Astrocyte (in vitro differentiated cells and primary cell): ENCODE measurements around the gene NAP1L4. TPM values are rescaled to one million over a fixed set of nuclear protein-coding genes. Genes with fewer than 3 reads are reported as not detected.

Experiments used
- DNase-seq: peaks from one replicate; pipeline ENCODE4 v3.0.0-alpha.2; 2010; ENCODE audit warnings: low read depth
- FAIRE-seq: peaks from 2 replicates; lab custom pipeline; 2011; peaks lifted over from hg19 to GRCh38; lab: Jason Lieb, UNC
- H2AFZ ChIP-seq: 2 replicates; pipeline ENCODE4 v1.6.0; 2012; ENCODE audit warnings: low read depth, low read length, inconsistent platforms
- H3K27ac ChIP-seq: 2 replicates; pipeline ENCODE4 v1.5.1; 2011; ENCODE audit warnings: low read depth, low read length, inconsistent platforms
- H3K27me3 ChIP-seq: 2 replicates; pipeline ENCODE4 v1.6.0; 2011; ENCODE audit warnings: low read length, inconsistent platforms; ENCODE audit not compliant: insufficient read depth
- H3K36me3 ChIP-seq: 2 replicates; pipeline ENCODE4 v1.5.1; 2011; ENCODE audit warnings: low read length, inconsistent platforms; ENCODE audit not compliant: insufficient read depth
- H3K4me1 ChIP-seq: 2 replicates; pipeline ENCODE4 v1.5.1; 2011; ENCODE audit warnings: low read length, inconsistent platforms; ENCODE audit not compliant: insufficient read depth
- H3K4me2 ChIP-seq: 2 replicates; pipeline ENCODE4 v1.6.0; 2012; ENCODE audit warnings: low read length, inconsistent platforms
- H3K4me3 ChIP-seq: 2 replicates; pipeline ENCODE4 v1.5.1; 2011; ENCODE audit warnings: low read depth, mild to moderate bottlenecking, low read length, inconsistent platforms; ENCODE audit not compliant: insufficient read depth
- H3K79me2 ChIP-seq: 2 replicates; pipeline ENCODE4 v1.6.0; 2012; ENCODE audit warnings: mild to moderate bottlenecking, low read length, inconsistent platforms; ENCODE audit not compliant: insufficient read depth
- H3K9ac ChIP-seq: 2 replicates; pipeline ENCODE4 v1.6.0; 2012; ENCODE audit warnings: mild to moderate bottlenecking, low read length, inconsistent platforms
- H3K9me3 ChIP-seq: 2 replicates; pipeline ENCODE4 v1.5.1; 2012; ENCODE audit warnings: low read depth, mild to moderate bottlenecking, low read length, inconsistent platforms; ENCODE audit not compliant: insufficient read depth
- H4K20me1 ChIP-seq: 2 replicates; pipeline ENCODE4 v1.6.0; 2012; ENCODE audit warnings: low read length, inconsistent platforms; ENCODE audit not compliant: insufficient read depth
- H3K27ac Mint-ChIP-seq: one replicate; pipeline ENCODE4 v1.8.0; 2021; ENCODE audit warnings: mild to moderate bottlenecking, mixed read lengths; ENCODE audit not compliant: unreplicated experiment
- H3K27me3 Mint-ChIP-seq: one replicate; pipeline ENCODE4 v1.8.0; 2021; ENCODE audit warnings: low read depth, mixed read lengths; ENCODE audit not compliant: unreplicated experiment
- H3K36me3 Mint-ChIP-seq: one replicate; pipeline ENCODE4 v1.8.0; 2021; ENCODE audit warnings: low read depth, mixed read lengths; ENCODE audit not compliant: unreplicated experiment
- H3K4me1 Mint-ChIP-seq: one replicate; pipeline ENCODE4 v1.8.0; 2021; ENCODE audit warnings: low read depth, mixed read lengths; ENCODE audit not compliant: unreplicated experiment
- H3K4me3 Mint-ChIP-seq: one replicate; pipeline ENCODE4 v1.8.0; 2021; ENCODE audit warnings: mild to moderate bottlenecking, moderate library complexity, mixed read lengths; ENCODE audit not compliant: unreplicated experiment
- H3K9me3 Mint-ChIP-seq: one replicate; pipeline ENCODE4 v1.8.0; 2021; ENCODE audit warnings: mild to moderate bottlenecking, mixed read lengths; ENCODE audit not compliant: unreplicated experiment
- CTCF ChIP-seq: IDR thresholded peaks from 2 replicates; pipeline ENCODE4 v1.5.1; 2011; ENCODE audit warnings: low read depth, mild to moderate bottlenecking, inconsistent platforms, low read length, moderate library complexity; ENCODE audit not compliant: insufficient read depth
- EZH2 ChIP-seq: IDR thresholded peaks from 2 replicates; pipeline ENCODE4 v1.6.1; 2012; ENCODE audit warnings: mild to moderate bottlenecking, low read length, inconsistent platforms; ENCODE audit not compliant: insufficient read depth
- total RNA-seq: library from RNA; stranded (reverse); gene quantifications from 2 replicates; pipeline ENCODE4 v1.2.1, GENCODE V29; 2021

The NAP1L4 gene
- total RNA-seq, 1 donor from 2014 or later = 153 TPM

GRCh38 chr11:2926611-2927051 is 65.5 kb downstream of the NAP1L4 start:
- H3K4me1 ChIP-seq = peaks cover 26% of the 10 kb centered on the region
- Mint-ChIP-seq H3K4me3 (peak overlapping the region; percentile 94), H3K9me3 (no peaks in the 10 kb centered on the region), H3K27ac (no peak overlapping the region), H3K36me3 (no peaks in the 10 kb centered on the region), H3K4me1 (peaks cover 6% of the 10 kb centered on the region), H3K27me3 (no peaks in the 10 kb centered on the region)
- no peak for DNase-seq
- H3K4me2 ChIP-seq = peak overlapping the region; percentile 97
- peaks cover 37% of the 10 kb centered on the region for H3K79me2 ChIP-seq
- no peak overlapping the region for H2AFZ ChIP-seq
- FAIRE-seq = no peak
- H3K27ac ChIP-seq = no peak overlapping the region
- no peaks in the 10 kb centered on the region for H3K27me3 ChIP-seq
- peak overlapping the region; percentile 75 for H3K4me3 ChIP-seq
- no peaks in the 10 kb centered on the region for H3K36me3 ChIP-seq
- H3K9ac ChIP-seq = peak overlapping the region; percentile 80
- H3K9me3 ChIP-seq = no peaks in the 10 kb centered on the region
- TF ChIP-seq CTCF = no peak
- no peak for TF ChIP-seq EZH2
- H4K20me1 ChIP-seq = peaks cover 42% of the 10 kb centered on the region

- Mint-ChIP-seq H3K4me3 (no peak overlapping the region), H3K27me3 (no peaks in the 10 kb centered on the region), H3K9me3 (no peaks in the 10 kb centered on the region)
Measured at GRCh38 chr11:2924821-2925675, 67.1 kb downstream of the NAP1L4 start.

More at GRCh38 chr11:2924821-2925675, 67.1 kb downstream of the NAP1L4 start:
- FAIRE-seq = no peak
- H3K27ac ChIP-seq = no peak overlapping the region
- H3K4me3 ChIP-seq = no peak overlapping the region
- no peak overlapping the region for H2AFZ ChIP-seq
- no peak overlapping the region for H3K4me2 ChIP-seq
- H3K4me1 ChIP-seq = peaks cover 17% of the 10 kb centered on the region
- no peaks in the 10 kb centered on the region for H3K36me3 ChIP-seq
- DNase-seq = no peak
- peaks cover 6% of the 10 kb centered on the region for H3K4me1 Mint-ChIP-seq
- H3K36me3 Mint-ChIP-seq = no peaks in the 10 kb centered on the region
- H3K27me3 ChIP-seq = no peaks in the 10 kb centered on the region
- no peak overlapping the region for H3K27ac Mint-ChIP-seq
- no peak overlapping the region for H3K9ac ChIP-seq
- peaks cover 37% of the 10 kb centered on the region for H3K79me2 ChIP-seq
- TF ChIP-seq CTCF (no peak), EZH2 (no peak)
- no peaks in the 10 kb centered on the region for H3K9me3 ChIP-seq
- peaks cover 42% of the 10 kb centered on the region for H4K20me1 ChIP-seq
